Measurements from ENCODE around the gene KIF11.
"Not testable (repeated sequence)": the region's sequence is repeated elsewhere in the genome, so short reads cannot be mapped to it uniquely, and the experiment has no call there.

Gene KIF11

GRCh38 chr10:92574548-92575261 lies 18.2 kb upstream of the KIF11 start:
- peak overlapping the region; percentile 98 for H3K27ac ChIP-seq
- H2AFZ ChIP-seq (ENCODE audit: low read depth), result peak overlapping the region; percentile 99; the same call in 1 of the 2 replicates

GRCh38 chr10:92575961-92576360 lies 17.0 kb upstream of the KIF11 start:
- Histone ChIP-seq H3K27ac (no peak overlapping the region), H3K4me2 (peak overlapping the region; percentile 79; the same call in 1 of the 2 replicates)

More at GRCh38 chr10:92574548-92575261, 18.2 kb upstream of the KIF11 start:
- Histone ChIP-seq H3K9ac (peak overlapping the region; percentile 99; the same call in 1 of the 2 replicates), H3K4me3 (IDR thresholded peaks at IDR 0.05; ENCODE audit: insufficient read depth, low read depth, low read length) (no peak overlapping the region), H4K20me1 (ENCODE audit: insufficient read depth) (no peaks in the 10 kb centered on the region), H3K79me2 (ENCODE audit: insufficient read depth, low read depth) (peaks cover 40% of the 10 kb centered on the region), H3K4me2 (peak overlapping the region; percentile 79), H3K27me3 (ENCODE audit: insufficient read depth, low read depth) (no peaks in the 10 kb centered on the region), H3K4me1 (ENCODE audit: low read depth, poor library complexity, severe bottlenecking) (peaks cover 24% of the 10 kb centered on the region), H3K36me3 (ENCODE audit: insufficient read depth) (peaks cover 4% of the 10 kb centered on the region; the same call in 1 of the 2 replicates)
- peak; percentile 33; the same call in 1 of the 2 replicates for TF ChIP-seq CTCF (conservative IDR thresholded peaks at IDR 0.05; ENCODE audit: low read depth, low read length)

GRCh38 chr10:92582347-92582746 lies 10.6 kb upstream of the KIF11 start:
- H3K27me3 ChIP-seq (ENCODE audit: insufficient read depth, low read depth); H3K4me2 ChIP-seq: not testable (repeated sequence)

More at GRCh38 chr10:92575961-92576360, 17.0 kb upstream of the KIF11 start:
- TF ChIP-seq CTCF (conservative IDR thresholded peaks at IDR 0.05; ENCODE audit: low read depth, low read length), result no peak
- Histone ChIP-seq H4K20me1 (ENCODE audit: insufficient read depth) (no peaks in the 10 kb centered on the region), H3K36me3 (ENCODE audit: insufficient read depth) (no peaks in the 10 kb centered on the region), H3K4me3 (IDR thresholded peaks at IDR 0.05; ENCODE audit: insufficient read depth, low read depth, low read length) (no peak overlapping the region), H3K9ac (no peak overlapping the region), H3K4me1 (ENCODE audit: low read depth, poor library complexity, severe bottlenecking) (peaks cover 24% of the 10 kb centered on the region), H2AFZ (ENCODE audit: low read depth) (no peak overlapping the region), H3K79me2 (ENCODE audit: insufficient read depth, low read depth) (peaks cover 28% of the 10 kb centered on the region), H3K27me3 (ENCODE audit: insufficient read depth, low read depth) (no peaks in the 10 kb centered on the region)

GRCh38 chr10:92590623-92591549 lies 2.0 kb upstream of the KIF11 start:
- Histone ChIP-seq H3K4me3 (IDR thresholded peaks at IDR 0.05; ENCODE audit: insufficient read depth, low read depth, low read length) (no peak overlapping the region), H3K4me1 (ENCODE audit: low read depth, poor library complexity, severe bottlenecking) (peaks cover 27% of the 10 kb centered on the region), H3K27ac (peak overlapping the region; percentile 93), H3K4me2 (peak overlapping the region; percentile 38), H3K9ac (peak overlapping the region; percentile 90; the same call in 1 of the 2 replicates), H3K79me2 (ENCODE audit: insufficient read depth, low read depth) (peaks cover 30% of the 10 kb centered on the region), H4K20me1 (ENCODE audit: insufficient read depth) (peaks cover 14% of the 10 kb centered on the region), H3K27me3 (ENCODE audit: insufficient read depth, low read depth) (no peaks in the 10 kb centered on the region), H3K36me3 (ENCODE audit: insufficient read depth) (0 out of 2 replicates have a peak, but pooled peaks cover 3% of the 10 kb centered on the region), H2AFZ (ENCODE audit: low read depth) (peak overlapping the region; percentile 62)
- TF ChIP-seq CTCF (conservative IDR thresholded peaks at IDR 0.05; ENCODE audit: low read depth, low read length), result no peak

More at GRCh38 chr10:92582347-92582746, 10.6 kb upstream of the KIF11 start:
- H3K36me3 ChIP-seq (ENCODE audit: insufficient read depth); H2AFZ ChIP-seq (ENCODE audit: low read depth); H3K9ac ChIP-seq; H4K20me1 ChIP-seq (ENCODE audit: insufficient read depth); H3K4me3 ChIP-seq (IDR thresholded peaks at IDR 0.05; ENCODE audit: insufficient read depth, low read depth, low read length); H3K27ac ChIP-seq; H3K79me2 ChIP-seq (ENCODE audit: insufficient read depth, low read depth); H3K4me1 ChIP-seq (ENCODE audit: low read depth, poor library complexity, severe bottlenecking): not testable (repeated sequence)

Measured in KMS-11 (cell line).